ENCODE measurements around the gene PDE4B. TPM values are rescaled to one million over a fixed set of nuclear protein-coding genes. Genes with fewer than 3 reads are reported as not detected.
A peak's percentile ranks its signal among the peaks of the same experiment; 100 is the strongest.

Gene PDE4B
- total RNA-seq, 1 donor, result 51.0 TPM

DNA sequence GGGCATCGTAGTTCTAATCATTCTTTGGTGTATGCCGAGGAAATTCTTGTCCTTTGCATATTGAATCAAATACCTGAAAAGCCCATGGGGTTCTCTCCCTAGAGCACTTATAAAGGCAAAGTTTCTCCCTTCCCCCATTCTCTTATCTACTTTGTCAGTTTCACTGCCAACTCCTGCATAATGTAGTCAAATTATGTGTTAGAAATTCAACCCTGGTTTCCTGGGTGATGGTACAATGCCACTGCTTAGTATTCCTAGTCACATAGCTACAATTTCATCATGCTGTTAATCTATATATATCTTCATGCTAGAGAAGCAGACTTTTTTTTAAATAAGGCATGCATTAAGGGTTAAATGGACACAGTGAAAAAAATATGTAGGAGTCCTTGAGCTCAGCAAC is 119.0 kb downstream of the PDE4B start:
- H3K4me3 ChIP-seq (ENCODE audit: low read depth, low read length), result no peak overlapping the region
- TF ChIP-seq, protein P1, sequence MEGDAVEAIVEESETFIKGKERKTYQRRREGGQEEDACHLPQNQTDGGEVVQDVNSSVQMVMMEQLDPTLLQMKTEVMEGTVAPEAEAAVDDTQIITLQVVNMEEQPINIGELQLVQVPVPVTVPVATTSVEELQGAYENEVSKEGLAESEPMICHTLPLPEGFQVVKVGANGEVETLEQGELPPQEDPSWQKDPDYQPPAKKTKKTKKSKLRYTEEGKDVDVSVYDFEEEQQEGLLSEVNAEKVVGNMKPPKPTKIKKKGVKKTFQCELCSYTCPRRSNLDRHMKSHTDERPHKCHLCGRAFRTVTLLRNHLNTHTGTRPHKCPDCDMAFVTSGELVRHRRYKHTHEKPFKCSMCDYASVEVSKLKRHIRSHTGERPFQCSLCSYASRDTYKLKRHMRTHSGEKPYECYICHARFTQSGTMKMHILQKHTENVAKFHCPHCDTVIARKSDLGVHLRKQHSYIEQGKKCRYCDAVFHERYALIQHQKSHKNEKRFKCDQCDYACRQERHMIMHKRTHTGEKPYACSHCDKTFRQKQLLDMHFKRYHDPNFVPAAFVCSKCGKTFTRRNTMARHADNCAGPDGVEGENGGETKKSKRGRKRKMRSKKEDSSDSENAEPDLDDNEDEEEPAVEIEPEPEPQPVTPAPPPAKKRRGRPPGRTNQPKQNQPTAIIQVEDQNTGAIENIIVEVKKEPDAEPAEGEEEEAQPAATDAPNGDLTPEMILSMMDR (IDR thresholded peaks at IDR 0.05; ENCODE audit: insufficient read depth, low read depth, low read length), result no peak
- no peak for DNase-seq (ENCODE audit: low read depth)

DNA sequence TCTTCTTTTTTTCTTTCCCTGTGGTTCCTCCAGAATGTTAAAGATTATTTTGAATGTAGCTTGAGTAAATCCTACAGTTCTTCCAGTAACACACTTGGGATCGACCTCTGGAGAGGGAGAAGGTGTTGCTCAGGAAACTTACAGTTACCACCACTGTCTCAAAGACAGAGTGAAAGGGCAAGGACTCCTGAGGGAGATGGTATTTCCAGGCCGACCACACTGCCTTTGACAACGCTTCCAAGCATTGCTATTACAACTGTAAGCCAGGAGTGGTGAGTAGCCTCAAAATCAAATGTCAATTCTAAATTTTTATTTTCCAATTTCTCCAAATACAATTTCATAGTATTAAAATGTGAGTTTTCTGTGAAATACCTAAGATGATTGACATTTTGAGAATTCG is 125.9 kb downstream of the PDE4B start:
- TF ChIP-seq, protein P1 (IDR thresholded peaks at IDR 0.05; ENCODE audit: insufficient read depth, low read depth, low read length), result no peak
- DNase-seq (ENCODE audit: low read depth), result no peak
- no peak overlapping the region for H3K4me3 ChIP-seq (ENCODE audit: low read depth, low read length)

DNA sequence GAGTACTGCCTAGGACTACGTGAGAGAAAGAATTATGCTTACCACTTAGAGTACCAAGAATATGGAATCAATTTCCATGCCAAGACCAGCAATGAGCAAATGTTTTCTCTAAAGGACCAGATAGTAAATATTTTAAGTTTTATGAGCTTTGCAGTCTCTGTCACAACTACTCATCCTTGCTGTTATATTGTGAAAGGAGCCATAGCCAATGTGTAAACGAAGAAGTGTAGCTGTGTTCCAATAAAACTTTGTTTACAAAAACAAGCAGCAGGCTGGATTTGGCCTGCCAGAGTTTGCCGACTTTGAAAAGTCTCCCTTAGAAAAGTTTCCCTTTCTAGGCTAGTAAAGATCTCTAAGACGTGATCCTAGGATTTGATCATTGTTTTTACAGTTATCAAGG is 128.8 kb downstream of the PDE4B start:
- peak; percentile 87 for DNase-seq (ENCODE audit: low read depth)
- TF ChIP-seq, protein P1 (IDR thresholded peaks at IDR 0.05; ENCODE audit: insufficient read depth, low read depth, low read length), result no peak
- no peak overlapping the region for H3K4me3 ChIP-seq (ENCODE audit: low read depth, low read length)

DNA sequence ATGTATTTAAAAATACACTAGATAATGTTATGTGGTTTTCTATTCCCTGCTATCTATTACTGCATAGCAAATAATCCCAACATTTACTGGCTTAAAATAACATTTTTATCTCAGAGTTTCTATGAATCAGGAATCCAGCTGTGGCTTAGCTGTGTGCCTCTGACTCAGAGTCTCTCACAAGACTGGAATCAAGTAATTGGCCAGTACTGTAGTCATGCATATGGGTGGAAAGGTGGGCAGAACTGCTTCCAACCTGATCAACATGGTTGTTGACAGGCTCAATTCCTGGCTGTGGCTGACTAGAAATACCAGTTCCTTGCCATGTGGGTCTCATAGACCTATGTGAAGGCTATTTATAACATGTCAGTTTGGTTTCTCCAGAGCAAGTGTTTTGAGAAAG is 131.8 kb downstream of the PDE4B start:
- peak; percentile 86 for DNase-seq (ENCODE audit: low read depth)
- no peak overlapping the region for H3K4me3 ChIP-seq (ENCODE audit: low read depth, low read length)
- TF ChIP-seq, protein P1 (IDR thresholded peaks at IDR 0.05; ENCODE audit: insufficient read depth, low read depth, low read length), result no peak

DNA sequence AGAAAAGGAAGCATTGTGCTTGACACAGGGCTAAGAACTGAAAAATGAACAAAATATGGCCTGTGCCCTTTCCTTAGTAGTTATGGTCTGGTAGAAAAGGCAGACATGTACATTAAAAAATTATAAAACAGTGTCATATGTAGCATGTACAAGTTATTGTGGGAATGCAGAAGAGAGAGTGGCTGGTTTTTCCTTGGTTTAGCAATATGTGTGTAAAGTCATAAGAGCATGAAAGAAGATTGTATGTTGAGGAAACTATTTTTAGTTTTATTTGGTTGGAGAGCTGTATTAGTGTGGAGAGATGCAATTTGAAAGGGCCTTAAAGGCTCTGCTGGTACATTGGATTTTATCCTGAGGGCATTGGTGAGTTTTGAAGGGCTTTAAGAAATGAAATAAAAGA is 145.8 kb downstream of the PDE4B start:
- H3K4me3 ChIP-seq (ENCODE audit: low read depth, low read length), result no peak overlapping the region
- TF ChIP-seq, protein P1 (IDR thresholded peaks at IDR 0.05; ENCODE audit: insufficient read depth, low read depth, low read length), result no peak
- no peak for DNase-seq (ENCODE audit: low read depth)

DNA sequence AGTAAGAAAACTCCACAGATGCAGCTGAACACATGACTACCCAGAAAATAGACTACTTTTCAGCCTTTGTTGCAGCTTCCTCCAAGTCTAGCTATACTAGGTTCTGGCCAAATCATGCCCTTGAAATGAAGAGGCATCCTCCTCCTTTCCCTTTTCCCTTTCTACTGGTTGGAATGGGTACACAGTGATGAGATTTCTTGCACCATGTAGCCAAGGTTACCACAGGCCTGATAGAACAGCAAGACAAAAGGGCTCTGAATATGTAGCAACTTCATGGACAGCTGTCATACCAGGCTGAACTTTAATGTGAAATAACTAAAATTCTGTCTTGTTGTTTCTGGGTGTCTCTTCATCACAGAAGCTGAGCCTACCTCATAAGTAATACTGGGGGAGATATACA is 146.5 kb downstream of the PDE4B start:
- no peak overlapping the region for H3K4me3 ChIP-seq (ENCODE audit: low read depth, low read length)
- TF ChIP-seq, protein P1 (IDR thresholded peaks at IDR 0.05; ENCODE audit: insufficient read depth, low read depth, low read length), result no peak
- DNase-seq (ENCODE audit: low read depth), result no peak

- H3K4me3 ChIP-seq (ENCODE audit: low read depth, low read length), result no peak overlapping the region
- TF ChIP-seq, protein P1 (IDR thresholded peaks at IDR 0.05; ENCODE audit: insufficient read depth, low read depth, low read length), result no peak
- DNase-seq (ENCODE audit: low read depth), result peak; percentile 14
These were observed 146.9 kb downstream of the PDE4B start for GRCh38 chr1:65939636-65940035.

All from fibroblast of villous mesenchyme (primary cell).